Tibial nerve (tissue), 4 donors: ENCODE results near the gene PIP5K1C. TPM values are rescaled to one million over a fixed set of nuclear protein-coding genes. Genes with fewer than 3 reads are reported as not detected.

Experiments used
- DNase-seq, 2 donors: peaks; one replicate each; pipeline ENCODE4 v3.0.0-alpha.2; 2019; ENCODE audit warnings: low spot score in 2 of 2
- H3K27ac ChIP-seq, 4 donors: fragments of 200-600 bp; sonication (generic) in 3 of 4; one replicate each; pipeline ENCODE4 v1.5.1; 2017 to 2019; ENCODE audit warnings: mild to moderate bottlenecking in 1 of 4
- H3K27me3 ChIP-seq, 2 donors: fragments of 200-600 bp; sonication (generic) in 1 of 2; one replicate each; pipeline versions ENCODE4 v1.5.1 to v1.6.0; 2017 to 2019
- H3K36me3 ChIP-seq, 3 donors: fragments of 200-600 bp; sonication (generic); one replicate each; pipeline ENCODE4 v1.5.1; 2018 to 2019
- H3K4me1 ChIP-seq, 4 donors: fragments of 200-600 bp; sonication (generic) in 3 of 4; one replicate each; pipeline ENCODE4 v1.5.1; 2017 to 2019
- H3K4me3 ChIP-seq, 4 donors: fragments of 200-600 bp; sonication (generic) in 3 of 4; one replicate each; pipeline ENCODE4 v1.5.1; 2017 to 2019; ENCODE audit warnings: mild to moderate bottlenecking in 1 of 4, moderate library complexity in 1 of 4
- H3K9me3 ChIP-seq, 4 donors: fragments of 200-600 bp; sonication (generic) in 3 of 4; one replicate each; pipeline ENCODE4 v1.5.1; 2017 to 2019
- EP300 ChIP-seq, 2 donors: sonication (generic); formaldehyde crosslinking; IDR thresholded peaks; one replicate each; pipeline ENCODE4 v1.6.1; 2017; ENCODE audit warnings: antibody characterized with exemption in 2 of 2, mild to moderate bottlenecking in 1 of 2
- POLR2A ChIP-seq, 2 donors: fragments of 450-650 bp; IDR thresholded peaks; one replicate each; pipeline ENCODE4 v1.6.1; 2017; ENCODE audit warnings: antibody characterized with exemption in 2 of 2, mild to moderate bottlenecking in 2 of 2, moderate library complexity in 2 of 2
- WGBS, 2 donors: methylation state at CpG; one replicate each; pipeline ENCODE4 v1.1.5; 2018; 5-methylcytosine and 5-hydroxymethylcytosine counted together
- total RNA-seq, 4 donors: library from RNA; depleted of rRNA; stranded (reverse); fragments of >200 nt; gene quantifications; one replicate each; pipeline ENCODE4 v1.1.0, GENCODE V29; 2016
- TF ChIP-seq, protein P1 (sequence below), 5 experiments: fragments of 200-600 bp in 3 of 5; fragments of 450-650 bp in 2 of 5; sonication (generic) in 3 of 5; IDR thresholded peaks; one replicate each; pipeline ENCODE4 v1.5.1; 2016 to 2019; ENCODE audit warnings: antibody characterized with exemption in 5 of 5, mild to moderate bottlenecking in 3 of 5, moderate library complexity in 2 of 5

The PIP5K1C gene
- total RNA-seq, 4 donors from 2014 or later = 23.0 to 37.2 (median 24.9) TPM

GRCh38 chr19:3621689-3622088, 78.6 kb downstream of the PIP5K1C start:
- Histone ChIP-seq H3K4me1 (peaks cover 0 to 50% (median 19%) of the 10 kb centered on the region in 4 donors), H3K27ac (no peak overlapping the region), H3K36me3 (peaks cover 0 to 65% (median 0%) of the 10 kb centered on the region in 3 donors), H3K4me3 (no peak overlapping the region), H3K27me3 (no peaks in the 10 kb centered on the region), H3K9me3 (no peaks in the 10 kb centered on the region)
- WGBS, 2 donors = 89 to 91% methylated on average over 15 of the region's 15 CpGs
- no peak for DNase-seq
- TF ChIP-seq EP300 (IDR thresholded peaks at IDR 0.05) = no peak
- no peak for TF ChIP-seq POLR2A (IDR thresholded peaks at IDR 0.05)
- TF ChIP-seq, protein P1, sequence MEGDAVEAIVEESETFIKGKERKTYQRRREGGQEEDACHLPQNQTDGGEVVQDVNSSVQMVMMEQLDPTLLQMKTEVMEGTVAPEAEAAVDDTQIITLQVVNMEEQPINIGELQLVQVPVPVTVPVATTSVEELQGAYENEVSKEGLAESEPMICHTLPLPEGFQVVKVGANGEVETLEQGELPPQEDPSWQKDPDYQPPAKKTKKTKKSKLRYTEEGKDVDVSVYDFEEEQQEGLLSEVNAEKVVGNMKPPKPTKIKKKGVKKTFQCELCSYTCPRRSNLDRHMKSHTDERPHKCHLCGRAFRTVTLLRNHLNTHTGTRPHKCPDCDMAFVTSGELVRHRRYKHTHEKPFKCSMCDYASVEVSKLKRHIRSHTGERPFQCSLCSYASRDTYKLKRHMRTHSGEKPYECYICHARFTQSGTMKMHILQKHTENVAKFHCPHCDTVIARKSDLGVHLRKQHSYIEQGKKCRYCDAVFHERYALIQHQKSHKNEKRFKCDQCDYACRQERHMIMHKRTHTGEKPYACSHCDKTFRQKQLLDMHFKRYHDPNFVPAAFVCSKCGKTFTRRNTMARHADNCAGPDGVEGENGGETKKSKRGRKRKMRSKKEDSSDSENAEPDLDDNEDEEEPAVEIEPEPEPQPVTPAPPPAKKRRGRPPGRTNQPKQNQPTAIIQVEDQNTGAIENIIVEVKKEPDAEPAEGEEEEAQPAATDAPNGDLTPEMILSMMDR (IDR thresholded peaks at IDR 0.05) = no peak

DNA sequence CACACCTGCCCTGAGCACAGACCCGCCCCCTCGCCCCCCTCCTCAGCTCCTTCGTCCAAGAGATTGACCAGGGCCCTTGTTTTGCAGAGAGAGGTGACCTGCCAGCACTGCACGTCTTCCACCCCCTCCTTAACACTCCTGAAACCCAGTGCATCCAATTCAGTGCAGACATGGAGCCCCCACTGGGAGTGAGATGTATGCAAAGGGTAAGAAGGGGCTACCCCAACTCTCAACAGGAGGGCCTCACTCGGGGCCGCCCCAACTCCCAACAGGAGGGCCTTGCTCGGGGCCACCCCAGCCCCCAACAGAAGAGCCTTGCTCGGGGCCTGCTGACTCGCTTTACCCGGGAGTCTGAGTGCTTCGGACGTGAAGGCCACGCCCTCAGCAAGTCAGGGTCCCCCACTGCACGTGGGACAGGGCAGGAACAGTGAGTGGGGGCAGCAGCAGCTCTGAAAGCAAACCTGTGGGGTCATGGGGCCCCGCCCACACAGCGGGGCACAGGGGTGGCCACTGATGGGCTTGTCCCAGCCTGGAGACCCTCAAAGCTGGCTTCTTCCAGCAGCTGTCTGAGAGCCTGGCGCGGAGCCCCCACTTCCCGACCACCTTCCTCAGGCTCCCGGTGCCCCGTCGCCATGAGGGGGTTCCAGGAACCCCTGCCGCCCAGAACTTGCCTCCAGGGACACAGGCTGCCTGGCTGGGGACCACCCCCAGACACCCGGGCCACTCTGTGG, 79.3 kb downstream of the PIP5K1C start:
- WGBS, 2 donors = 83 to 84% methylated on average over 6 to 22 of the region's 24 CpGs
- H3K27ac ChIP-seq = no peak overlapping the region
- no peaks in the 10 kb centered on the region for H3K27me3 ChIP-seq
- no peak for DNase-seq
- TF ChIP-seq, protein P1 (IDR thresholded peaks at IDR 0.05) = no peak
- TF ChIP-seq EP300 (IDR thresholded peaks at IDR 0.05) (no peak), POLR2A (IDR thresholded peaks at IDR 0.05) (no peak)
- H3K36me3 ChIP-seq = peaks cover 0 to 72% (median 0%) of the 10 kb centered on the region in 3 donors
- H3K4me1 ChIP-seq = peaks cover 0 to 49% (median 19%) of the 10 kb centered on the region in 4 donors
- H3K9me3 ChIP-seq = no peaks in the 10 kb centered on the region
- no peak overlapping the region for H3K4me3 ChIP-seq

DNA sequence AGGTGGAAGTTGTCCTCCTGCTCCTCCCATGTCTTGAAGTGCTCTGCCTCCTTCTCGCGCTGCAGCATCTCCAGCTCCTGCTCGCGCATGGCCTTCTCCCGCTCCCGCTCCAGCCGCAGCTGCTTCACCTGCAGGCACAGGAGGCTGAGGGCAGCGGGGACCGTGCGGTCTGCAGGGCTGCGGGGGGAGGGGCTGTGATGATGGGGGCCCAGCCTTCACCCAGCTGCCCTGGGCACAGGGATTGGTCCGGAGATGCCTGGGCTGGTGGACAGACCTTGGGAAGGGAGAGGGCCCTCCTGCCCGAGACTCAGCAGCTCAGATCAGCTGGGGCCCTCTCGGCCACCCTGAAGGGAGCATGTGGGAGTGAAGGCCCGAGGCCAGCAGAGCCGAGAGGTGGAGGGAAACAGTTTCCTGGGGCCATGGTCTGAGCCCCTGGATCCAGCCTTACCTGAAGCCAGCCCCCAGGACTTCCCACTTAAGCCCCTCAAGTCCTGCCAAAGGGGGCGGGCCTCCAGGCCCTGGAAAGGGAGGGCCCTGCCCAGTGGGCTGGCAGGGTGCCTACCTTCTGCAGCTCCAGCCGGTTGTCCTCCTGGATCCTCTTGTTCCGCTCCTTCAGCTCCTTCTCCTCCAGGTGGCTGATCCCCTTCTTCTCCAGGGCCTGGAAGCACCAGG, 80.0 kb downstream of the PIP5K1C start:
- Histone ChIP-seq H3K4me1 (peaks cover 0 to 42% (median 12%) of the 10 kb centered on the region in 4 donors), H3K27me3 (no peaks in the 10 kb centered on the region), H3K36me3 (peaks cover 0 to 80% (median 0%) of the 10 kb centered on the region in 3 donors), H3K4me3 (no peak overlapping the region), H3K9me3 (no peaks in the 10 kb centered on the region), H3K27ac (no peak overlapping the region)
- 80% methylated on average over 19 of the region's 19 CpGs for WGBS, 2 donors
- TF ChIP-seq EP300 (IDR thresholded peaks at IDR 0.05) (no peak), POLR2A (IDR thresholded peaks at IDR 0.05) (no peak)
- TF ChIP-seq, protein P1 (IDR thresholded peaks at IDR 0.05) = no peak
- no peak for DNase-seq

- no peaks in the 10 kb centered on the region for H3K27me3 ChIP-seq
- WGBS, 2 donors = 77 to 82% methylated on average over 11 to 14 of the region's 17 CpGs
Measured at GRCh38 chr19:3619631-3620012, 80.6 kb downstream of the PIP5K1C start.

More at GRCh38 chr19:3619631-3620012, 80.6 kb downstream of the PIP5K1C start:
- Histone ChIP-seq H3K27ac (no peak overlapping the region), H3K4me3 (no peak overlapping the region), H3K9me3 (no peaks in the 10 kb centered on the region), H3K4me1 (peaks cover 0 to 35% (median 7%) of the 10 kb centered on the region in 4 donors), H3K36me3 (peaks cover 0 to 86% (median 0%) of the 10 kb centered on the region in 3 donors)
- no peak for DNase-seq
- no peak for TF ChIP-seq POLR2A (IDR thresholded peaks at IDR 0.05)
- TF ChIP-seq EP300 (IDR thresholded peaks at IDR 0.05) = no peak
- TF ChIP-seq, protein P1 (IDR thresholded peaks at IDR 0.05) = no peak
